ENCODE measurements around the gene UBE2D4. TPM values are rescaled to one million over a fixed set of nuclear protein-coding genes. Genes with fewer than 3 reads are reported as not detected.

UBE2D4 gene
- total and polyA plus RNA-seq, 9 donors: 9.1 to 32.1 (median 19.1) TPM

- H3K27ac ChIP-seq: no peak overlapping the region
- no peaks in the 10 kb centered on the region for H3K9me3 ChIP-seq
- no peak for TF ChIP-seq POLR2A (IDR thresholded peaks at IDR 0.05)
- TF ChIP-seq EP300 (IDR thresholded peaks at IDR 0.05): no peak
- intact Hi-C loops (cut with DNase I): no loop called here
- no peaks in the 10 kb centered on the region for H3K36me3 ChIP-seq
- H3K27me3 ChIP-seq: no peaks in the 10 kb centered on the region
- no peak for DNase-seq
- no peaks in the 10 kb centered on the region for H3K4me1 ChIP-seq (ENCODE audit: insufficient read depth)
- H3K4me3 ChIP-seq: no peak overlapping the region
- 76 to 80% (median 76%) methylated on average over 7 of the region's 7 CpGs for WGBS, 3 donors
Observed at GRCh38 chr7:43931346-43931745, 5.1 kb downstream of the UBE2D4 start.

- Histone ChIP-seq H3K27me3 (no peaks in the 10 kb centered on the region), H3K4me3 (no peak overlapping the region), H3K27ac (no peak overlapping the region), H3K36me3 (no peaks in the 10 kb centered on the region), H3K9me3 (no peaks in the 10 kb centered on the region), H3K4me1 (ENCODE audit: insufficient read depth) (no peaks in the 10 kb centered on the region)
- 90 to 92% (median 92%) methylated on average over 3 of the region's 3 CpGs for WGBS, 3 donors
- intact Hi-C loops (cut with DNase I): no loop called here
- no peak for DNase-seq
- TF ChIP-seq EP300 (IDR thresholded peaks at IDR 0.05) (no peak), CTCF (IDR thresholded peaks at IDR 0.05) (no peak), POLR2A (IDR thresholded peaks at IDR 0.05) (no peak)
Observed at GRCh38 chr7:43933902-43934560, 7.8 kb downstream of the UBE2D4 start.

GRCh38 chr7:43937444-43937843, 11.2 kb downstream of the UBE2D4 start:
- Histone ChIP-seq H3K27me3 (no peaks in the 10 kb centered on the region), H3K4me3 (no peak overlapping the region), H3K4me1 (ENCODE audit: insufficient read depth) (no peaks in the 10 kb centered on the region), H3K27ac (no peak overlapping the region), H3K36me3 (no peaks in the 10 kb centered on the region), H3K9me3 (no peaks in the 10 kb centered on the region)
- TF ChIP-seq POLR2A (IDR thresholded peaks at IDR 0.05): no peak
- TF ChIP-seq EP300 (IDR thresholded peaks at IDR 0.05): no peak
- no peak for TF ChIP-seq CTCF (IDR thresholded peaks at IDR 0.05)
- no peak for DNase-seq
- 79 to 90% (median 83%) methylated on average over 3 of the region's 3 CpGs for WGBS, 3 donors
- intact Hi-C loops (cut with DNase I): no loop called here

- intact Hi-C loops (cut with DNase I): no loop called here
- Histone ChIP-seq H3K27me3 (no peaks in the 10 kb centered on the region), H3K9me3 (no peaks in the 10 kb centered on the region), H3K27ac (no peak overlapping the region), H3K36me3 (no peaks in the 10 kb centered on the region), H3K4me1 (ENCODE audit: insufficient read depth) (no peaks in the 10 kb centered on the region), H3K4me3 (no peak overlapping the region)
- DNase-seq: no peak
- 97 to 100% (median 97%) methylated on average over 4 of the region's 4 CpGs for WGBS, 3 donors
- no peak for TF ChIP-seq EP300 (IDR thresholded peaks at IDR 0.05)
- no peak for TF ChIP-seq POLR2A (IDR thresholded peaks at IDR 0.05)
- no peak for TF ChIP-seq CTCF (IDR thresholded peaks at IDR 0.05)
Observed at GRCh38 chr7:43938892-43939482, 12.8 kb downstream of the UBE2D4 start.

- intact Hi-C loops (cut with DNase I): no loop called here
- TF ChIP-seq POLR2A (IDR thresholded peaks at IDR 0.05) (no peak), CTCF (IDR thresholded peaks at IDR 0.05) (no peak), EP300 (IDR thresholded peaks at IDR 0.05) (no peak)
- no peak overlapping the region for H3K27ac ChIP-seq
- H3K9me3 ChIP-seq: no peaks in the 10 kb centered on the region
- H3K27me3 ChIP-seq: no peaks in the 10 kb centered on the region
- H3K4me3 ChIP-seq: no peak overlapping the region
- 54 to 59% (median 57%) methylated on average over 3 of the region's 3 CpGs for WGBS, 3 donors
- H3K36me3 ChIP-seq: no peaks in the 10 kb centered on the region
- no peak for DNase-seq
- H3K4me1 ChIP-seq (ENCODE audit: insufficient read depth): no peaks in the 10 kb centered on the region
Observed at GRCh38 chr7:43942250-43942649, 16.0 kb downstream of the UBE2D4 start.
